ENCODE data around the gene IPO9.

The IPO9 gene

GRCh38 chr1:201826830-201827229 is 2.1 kb upstream of the IPO9 start:
- Histone ChIP-seq H3K4me3 (IDR thresholded peaks at IDR 0.05; ENCODE audit: insufficient read depth, low read depth, low read length) (no peak overlapping the region), H3K9ac (no peak overlapping the region), H3K27me3 (ENCODE audit: insufficient read depth, low read depth) (no peaks in the 10 kb centered on the region), H3K4me2 (no peak overlapping the region; the same call in 1 of the 2 replicates), H4K20me1 (ENCODE audit: insufficient read depth) (peaks cover 13% of the 10 kb centered on the region), H3K4me1 (ENCODE audit: low read depth, poor library complexity, severe bottlenecking) (peaks cover 27% of the 10 kb centered on the region), H3K79me2 (ENCODE audit: insufficient read depth, low read depth) (peaks cover 28% of the 10 kb centered on the region), H3K36me3 (ENCODE audit: insufficient read depth) (no peaks in the 10 kb centered on the region; the same call in 1 of the 2 replicates), H3K27ac (no peak overlapping the region), H2AFZ (ENCODE audit: low read depth) (no peak overlapping the region)
- TF ChIP-seq CTCF (conservative IDR thresholded peaks at IDR 0.05; ENCODE audit: low read depth, low read length), result no peak

GRCh38 chr1:201827321-201828216 is 1.4 kb upstream of the IPO9 start:
- Histone ChIP-seq H3K4me3 (IDR thresholded peaks at IDR 0.05; ENCODE audit: insufficient read depth, low read depth, low read length) (no peak overlapping the region), H2AFZ (ENCODE audit: low read depth) (no peak overlapping the region), H3K27ac (no peak overlapping the region), H3K36me3 (ENCODE audit: insufficient read depth) (no peaks in the 10 kb centered on the region; the same call in 1 of the 2 replicates), H4K20me1 (ENCODE audit: insufficient read depth) (peaks cover 17% of the 10 kb centered on the region), H3K9ac (no peak overlapping the region), H3K4me2 (no peak overlapping the region; the same call in 1 of the 2 replicates), H3K27me3 (ENCODE audit: insufficient read depth, low read depth) (no peaks in the 10 kb centered on the region), H3K79me2 (ENCODE audit: insufficient read depth, low read depth) (peaks cover 36% of the 10 kb centered on the region), H3K4me1 (ENCODE audit: low read depth, poor library complexity, severe bottlenecking) (peaks cover 34% of the 10 kb centered on the region)
- no peak for TF ChIP-seq CTCF (conservative IDR thresholded peaks at IDR 0.05; ENCODE audit: low read depth, low read length)

- Histone ChIP-seq H4K20me1 (ENCODE audit: insufficient read depth) (peaks cover 25% of the 10 kb centered on the region), H3K36me3 (ENCODE audit: insufficient read depth) (no peaks in the 10 kb centered on the region; the same call in 1 of the 2 replicates), H3K9ac (peak overlapping the region; percentile 93; the same call in 1 of the 2 replicates), H3K4me1 (ENCODE audit: low read depth, poor library complexity, severe bottlenecking) (peaks cover 41% of the 10 kb centered on the region), H3K4me3 (IDR thresholded peaks at IDR 0.05; ENCODE audit: insufficient read depth, low read depth, low read length) (no peak overlapping the region), H3K4me2 (peak overlapping the region; percentile 40), H3K27ac (no peak overlapping the region; the same call in 1 of the 2 replicates), H2AFZ (ENCODE audit: low read depth) (no peak overlapping the region), H3K79me2 (ENCODE audit: insufficient read depth, low read depth) (peaks cover 43% of the 10 kb centered on the region), H3K27me3 (ENCODE audit: insufficient read depth, low read depth) (no peaks in the 10 kb centered on the region)
- no peak for TF ChIP-seq CTCF (conservative IDR thresholded peaks at IDR 0.05; ENCODE audit: low read depth, low read length)
Measured at GRCh38 chr1:201828217-201828819, 639 bp upstream of the IPO9 start.

GRCh38 chr1:201831371-201831770 is 2.4 kb downstream of the IPO9 start:
- Histone ChIP-seq H3K4me1 (ENCODE audit: low read depth, poor library complexity, severe bottlenecking) (peaks cover 52% of the 10 kb centered on the region), H3K27me3 (ENCODE audit: insufficient read depth, low read depth) (no peaks in the 10 kb centered on the region), H3K79me2 (ENCODE audit: insufficient read depth, low read depth) (peaks cover 74% of the 10 kb centered on the region), H3K27ac (no peak overlapping the region), H3K4me2 (peak overlapping the region; percentile 86; the same call in 1 of the 2 replicates), H2AFZ (ENCODE audit: low read depth) (no peak overlapping the region), H3K4me3 (IDR thresholded peaks at IDR 0.05; ENCODE audit: insufficient read depth, low read depth, low read length) (no peak overlapping the region), H3K36me3 (ENCODE audit: insufficient read depth) (no peaks in the 10 kb centered on the region; the same call in 1 of the 2 replicates), H4K20me1 (ENCODE audit: insufficient read depth) (peaks cover 44% of the 10 kb centered on the region), H3K9ac (no peak overlapping the region)
- no peak for TF ChIP-seq CTCF (conservative IDR thresholded peaks at IDR 0.05; ENCODE audit: low read depth, low read length)

All from KMS-11 (cell line).